Measurements from ENCODE around the gene LRBA. TPM values are rescaled to one million over a fixed set of nuclear protein-coding genes. Genes with fewer than 3 reads are reported as not detected.
"Not testable (repeated sequence)": the region's sequence is repeated elsewhere in the genome, so short reads cannot be mapped to it uniquely, and the experiment has no call there.

The LRBA gene
- total RNA-seq, 1 donor from 2014 or later, result 58.0 TPM

- DNase-seq (ENCODE audit: low spot score), result no peak
Measured at GRCh38 chr4:150976478-150977118, 38.5 kb downstream of the LRBA start.

- DNase-seq (ENCODE audit: low spot score), result no peak
Measured at GRCh38 chr4:150974750-150975149, 40.3 kb downstream of the LRBA start.

- no peak for DNase-seq (ENCODE audit: low spot score)
Measured at GRCh38 chr4:150974252-150974640, 40.8 kb downstream of the LRBA start.

GRCh38 chr4:150973626-150974251 lies 41.3 kb downstream of the LRBA start:
- DNase-seq (ENCODE audit: low spot score), result no peak

GRCh38 chr4:150972592-150972991 lies 42.5 kb downstream of the LRBA start:
- no peak for DNase-seq (ENCODE audit: low spot score)

- no peak for DNase-seq (ENCODE audit: low spot score)
Measured at GRCh38 chr4:150971901-150972300, 43.2 kb downstream of the LRBA start.

- no peak for DNase-seq (ENCODE audit: low spot score)
Measured at GRCh38 chr4:150970685-150971151, 44.4 kb downstream of the LRBA start.

GRCh38 chr4:150964754-150965153 lies 50.3 kb downstream of the LRBA start:
- no peak for DNase-seq (ENCODE audit: low spot score)

GRCh38 chr4:150963602-150964345 lies 51.3 kb downstream of the LRBA start:
- not testable (repeated sequence) for DNase-seq (ENCODE audit: low spot score)

- no peak for DNase-seq (ENCODE audit: low spot score)
Measured at GRCh38 chr4:150962245-150962644, 52.8 kb downstream of the LRBA start.

GRCh38 chr4:150961566-150961965 lies 53.5 kb downstream of the LRBA start:
- DNase-seq (ENCODE audit: low spot score), result no peak

- no peak for DNase-seq (ENCODE audit: low spot score)
Measured at GRCh38 chr4:150960818-150961217, 54.3 kb downstream of the LRBA start.

- no peak for DNase-seq (ENCODE audit: low spot score)
Measured at GRCh38 chr4:150960079-150960478, 55.0 kb downstream of the LRBA start.

GRCh38 chr4:150957981-150958380 lies 57.1 kb downstream of the LRBA start:
- DNase-seq (ENCODE audit: low spot score), result not testable (repeated sequence)

GRCh38 chr4:150957095-150957494 lies 58.0 kb downstream of the LRBA start:
- not testable (repeated sequence) for DNase-seq (ENCODE audit: low spot score)

- not testable (repeated sequence) for DNase-seq (ENCODE audit: low spot score)
Measured at GRCh38 chr4:150953916-150954315, 61.2 kb downstream of the LRBA start.

GRCh38 chr4:150952167-150952845 lies 62.8 kb downstream of the LRBA start:
- DNase-seq (ENCODE audit: low spot score), result no peak

GRCh38 chr4:150950657-150951288 lies 64.3 kb downstream of the LRBA start:
- no peak for DNase-seq (ENCODE audit: low spot score)

- DNase-seq (ENCODE audit: low spot score), result no peak
Measured at GRCh38 chr4:150949943-150950342, 65.1 kb downstream of the LRBA start.

- DNase-seq (ENCODE audit: low spot score), result no peak
Measured at GRCh38 chr4:150949342-150949741, 65.7 kb downstream of the LRBA start.

GRCh38 chr4:150948710-150949109 lies 66.4 kb downstream of the LRBA start:
- no peak for DNase-seq (ENCODE audit: low spot score)

- no peak for DNase-seq (ENCODE audit: low spot score)
Measured at GRCh38 chr4:150948074-150948473, 67.0 kb downstream of the LRBA start.
